Omental fat pad (tissue), 4 donors: Measurements from ENCODE around the gene TOP2B. TPM values are rescaled to one million over a fixed set of nuclear protein-coding genes. Genes with fewer than 3 reads are reported as not detected.

Experiments used
- ATAC-seq: fragments of 150-250 bp; one replicate; pipeline ENCODE4 v1.9.1; 2016; ENCODE audit warnings: mild to moderate bottlenecking, moderate library complexity; ENCODE audit not compliant: low FRiP score
- DNase-seq: peaks from one replicate; pipeline ENCODE4 v3.0.0-alpha.2; 2019; ENCODE audit warnings: low spot score
- total RNA-seq, 4 donors: library from RNA; depleted of rRNA; stranded (reverse); fragments of >200 nt; gene quantifications; one replicate each; pipeline ENCODE4 v1.1.0, GENCODE V29; 2016
- TF ChIP-seq, protein P1 (sequence below), 3 donors: fragments of 450-650 bp; IDR thresholded peaks; one replicate each; pipeline ENCODE4 v1.5.1; 2016 to 2017; ENCODE audit warnings: antibody characterized with exemption in 3 of 3, mild to moderate bottlenecking in 3 of 3, moderate library complexity in 2 of 3

TOP2B gene
- total RNA-seq, 4 donors from 2014 or later = 63.0 to 98.0 (median 64.3) TPM

DNA sequence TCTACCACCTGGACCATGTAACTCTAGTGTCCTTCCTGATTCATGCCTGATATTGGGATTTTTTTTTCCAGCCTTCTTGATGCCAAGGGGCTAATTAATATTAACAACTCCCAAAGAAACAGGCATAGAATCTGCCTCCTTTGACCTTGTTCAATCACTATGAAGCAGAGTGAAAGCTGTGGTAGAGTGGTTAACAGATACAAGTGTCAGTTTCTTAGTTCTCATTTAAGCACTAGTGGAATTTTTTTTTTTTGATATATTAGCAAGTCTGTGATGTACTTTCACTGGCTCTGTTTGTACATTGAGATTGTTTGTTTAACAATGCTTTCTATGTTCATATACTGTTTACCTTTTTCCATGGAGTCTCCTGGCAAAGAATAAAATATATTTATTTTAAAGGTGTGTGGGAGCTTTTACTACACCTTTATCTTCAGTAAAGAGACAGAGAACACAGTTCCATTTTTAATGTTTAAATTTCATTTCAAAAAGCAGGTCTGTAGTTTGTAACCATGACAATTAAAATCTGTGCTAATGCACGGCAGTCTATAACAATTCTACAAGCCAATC lies 67.1 kb downstream of the TOP2B start:
- DNase-seq = no peak
- no peak for ATAC-seq

DNA sequence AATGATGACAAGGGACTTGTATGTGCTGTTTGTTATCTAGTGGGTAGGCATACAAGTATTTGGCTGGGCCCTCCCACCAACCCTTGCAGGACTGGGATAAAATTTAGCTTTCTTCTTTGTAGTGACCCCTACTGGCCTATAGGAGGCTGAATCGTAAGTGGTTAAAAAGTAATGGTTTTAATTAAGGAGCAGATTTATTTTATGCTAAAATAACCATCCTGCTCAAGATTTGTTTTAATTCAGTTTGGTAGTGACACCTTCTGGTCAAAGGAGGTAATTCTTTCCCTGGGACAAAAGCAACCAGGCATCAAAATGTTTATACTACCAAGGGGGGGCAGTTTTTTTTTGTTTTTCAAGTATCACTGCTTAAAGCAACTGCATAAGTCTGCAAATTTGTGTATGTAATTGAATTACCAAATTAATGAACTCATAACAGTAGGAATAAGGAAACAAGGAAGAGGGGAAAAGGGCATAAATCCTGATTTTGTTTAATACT lies 70.7 kb downstream of the TOP2B start:
- DNase-seq (no peak), ATAC-seq (no peak)
- TF ChIP-seq, protein P1, sequence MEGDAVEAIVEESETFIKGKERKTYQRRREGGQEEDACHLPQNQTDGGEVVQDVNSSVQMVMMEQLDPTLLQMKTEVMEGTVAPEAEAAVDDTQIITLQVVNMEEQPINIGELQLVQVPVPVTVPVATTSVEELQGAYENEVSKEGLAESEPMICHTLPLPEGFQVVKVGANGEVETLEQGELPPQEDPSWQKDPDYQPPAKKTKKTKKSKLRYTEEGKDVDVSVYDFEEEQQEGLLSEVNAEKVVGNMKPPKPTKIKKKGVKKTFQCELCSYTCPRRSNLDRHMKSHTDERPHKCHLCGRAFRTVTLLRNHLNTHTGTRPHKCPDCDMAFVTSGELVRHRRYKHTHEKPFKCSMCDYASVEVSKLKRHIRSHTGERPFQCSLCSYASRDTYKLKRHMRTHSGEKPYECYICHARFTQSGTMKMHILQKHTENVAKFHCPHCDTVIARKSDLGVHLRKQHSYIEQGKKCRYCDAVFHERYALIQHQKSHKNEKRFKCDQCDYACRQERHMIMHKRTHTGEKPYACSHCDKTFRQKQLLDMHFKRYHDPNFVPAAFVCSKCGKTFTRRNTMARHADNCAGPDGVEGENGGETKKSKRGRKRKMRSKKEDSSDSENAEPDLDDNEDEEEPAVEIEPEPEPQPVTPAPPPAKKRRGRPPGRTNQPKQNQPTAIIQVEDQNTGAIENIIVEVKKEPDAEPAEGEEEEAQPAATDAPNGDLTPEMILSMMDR (IDR thresholded peaks at IDR 0.05) = peak in 1 of 3 donors; percentile 48

More for the DNA sequence above, 67.1 kb downstream of the TOP2B start:
- TF ChIP-seq, protein P1 (IDR thresholded peaks at IDR 0.05) = no peak

DNA sequence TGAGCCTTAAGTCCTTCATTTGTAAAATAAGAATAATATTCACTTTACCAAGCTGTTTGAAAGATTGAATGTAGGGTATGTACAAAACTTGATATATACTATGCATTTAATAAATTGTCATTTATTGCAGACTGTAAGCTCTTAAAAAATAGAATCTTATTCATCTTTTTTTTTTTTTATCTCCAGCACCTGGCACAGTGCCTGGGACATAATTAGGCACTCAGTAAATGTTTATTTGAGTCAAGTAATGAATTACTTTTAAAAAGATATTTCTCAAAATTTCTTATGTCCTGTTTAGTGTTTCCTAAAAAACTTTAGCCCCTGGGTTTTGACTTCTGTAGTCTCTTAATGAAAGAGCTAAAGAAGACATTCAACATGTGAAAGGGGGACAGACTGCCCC lies 71.7 kb downstream of the TOP2B start:
- TF ChIP-seq, protein P1 (IDR thresholded peaks at IDR 0.05) = no peak
- ATAC-seq = no peak
- DNase-seq = no peak

DNA sequence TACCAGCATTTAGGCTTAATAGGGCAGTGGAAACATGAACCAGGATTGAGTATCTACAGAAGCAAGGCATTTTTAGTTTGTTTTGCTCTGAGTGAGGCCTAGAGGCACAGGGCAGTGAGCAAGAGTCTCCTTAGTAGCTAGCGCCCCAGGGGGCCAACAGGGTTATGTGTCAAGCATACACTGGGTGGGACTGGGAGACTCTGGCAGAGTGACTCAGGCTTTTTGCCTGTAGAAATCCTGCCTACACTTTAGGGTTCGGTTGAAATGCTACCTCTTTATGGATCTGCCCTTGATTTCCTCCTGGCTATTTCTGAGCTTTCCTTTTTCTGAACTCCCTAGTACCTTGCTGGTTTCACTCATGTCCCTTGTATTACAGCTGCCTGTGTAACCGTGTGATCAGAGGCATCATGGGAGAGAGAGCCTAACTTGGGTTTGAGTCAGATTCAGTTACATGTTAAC lies 72.2 kb downstream of the TOP2B start:
- peak; percentile 76 for ATAC-seq

DNA sequence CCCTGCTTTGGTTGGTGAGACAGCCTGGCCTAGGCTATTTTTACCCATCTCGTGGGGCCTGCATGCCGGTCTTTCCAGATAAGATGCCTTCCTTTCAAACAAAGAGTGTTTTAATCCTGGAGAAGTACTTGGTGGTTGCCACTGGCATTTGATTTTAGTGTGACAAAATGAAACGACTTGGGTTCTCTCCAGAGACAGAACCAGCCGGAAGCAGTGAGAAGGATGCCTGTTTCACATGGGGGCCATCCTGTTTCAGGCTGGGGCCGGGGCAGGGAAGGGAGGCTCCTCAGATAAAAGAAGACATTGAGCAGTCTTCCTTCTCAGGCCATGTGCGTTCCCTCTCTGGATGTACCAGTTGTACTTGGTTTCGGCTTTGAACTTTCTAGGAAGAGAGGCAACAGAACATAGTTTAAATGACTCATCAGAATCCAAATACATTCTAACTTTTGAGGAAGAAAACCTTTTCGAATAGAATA lies 74.9 kb downstream of the TOP2B start:
- DNase-seq (no peak), ATAC-seq (no peak)
- TF ChIP-seq, protein P1 (IDR thresholded peaks at IDR 0.05) = no peak

More for the DNA sequence above, 72.2 kb downstream of the TOP2B start:
- no peak for DNase-seq
- TF ChIP-seq, protein P1 (IDR thresholded peaks at IDR 0.05) = no peak

DNA sequence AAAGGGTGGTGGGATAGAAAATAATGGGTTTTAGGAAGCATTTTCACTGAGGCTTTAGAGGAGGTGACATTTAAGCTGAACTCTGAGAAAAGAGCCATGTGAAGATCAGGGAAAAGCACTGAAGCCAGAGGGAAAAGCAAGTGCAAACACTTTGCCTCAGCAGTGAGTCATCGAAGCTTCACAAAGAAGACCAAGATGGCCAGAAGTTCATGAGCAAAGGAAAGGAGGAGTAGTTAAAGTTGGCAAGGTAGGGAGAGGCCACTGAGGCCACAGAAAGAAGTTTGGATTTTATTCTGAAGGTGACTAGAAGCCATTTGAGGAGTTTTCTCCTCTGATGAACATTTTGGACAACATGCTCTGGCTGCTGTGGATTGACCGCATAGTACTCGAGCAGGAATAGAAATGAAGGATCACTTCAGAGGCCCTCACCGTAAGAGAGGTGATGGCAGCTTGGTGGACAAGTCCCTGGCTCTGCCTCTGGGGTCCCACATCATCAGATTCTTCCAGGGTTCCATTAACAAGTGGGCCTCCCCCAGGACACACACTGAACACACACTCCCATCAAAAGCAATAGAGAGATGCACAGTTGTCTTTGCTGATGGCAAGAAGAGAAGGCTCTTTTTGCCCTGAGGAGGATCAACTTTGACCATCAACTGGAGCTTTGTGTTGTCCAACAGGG lies 75.5 kb downstream of the TOP2B start:
- no peak for DNase-seq
- no peak for ATAC-seq
- TF ChIP-seq, protein P1 (IDR thresholded peaks at IDR 0.05) = no peak
